ENCODE results near the gene EXOC6B.

EXOC6B gene

GRCh38 chr2:72743481-72743880 is 82.4 kb downstream of the EXOC6B start:
- Mint-ChIP-seq H3K9me3 (no peaks in the 10 kb centered on the region), H3K4me3 (no peak overlapping the region), H3K27me3 (no peaks in the 10 kb centered on the region), H3K4me1 (no peaks in the 10 kb centered on the region), H3K27ac (no peak overlapping the region)
- no peak for ATAC-seq
- DNase-seq, result no peak

GRCh38 chr2:72738096-72738495 is 87.7 kb downstream of the EXOC6B start:
- H3K4me1 Mint-ChIP-seq, result no peaks in the 10 kb centered on the region
- no peak for DNase-seq
- no peak overlapping the region for H3K27ac Mint-ChIP-seq
- ATAC-seq, result no peak
- no peak overlapping the region for H3K4me3 Mint-ChIP-seq
- no peaks in the 10 kb centered on the region for H3K27me3 Mint-ChIP-seq
- no peaks in the 10 kb centered on the region for H3K9me3 Mint-ChIP-seq

- DNase-seq (no peak), ATAC-seq (no peak)
- Mint-ChIP-seq H3K4me1 (no peaks in the 10 kb centered on the region), H3K27me3 (no peaks in the 10 kb centered on the region), H3K9me3 (no peaks in the 10 kb centered on the region), H3K27ac (no peak overlapping the region), H3K4me3 (no peak overlapping the region)
Measured at GRCh38 chr2:72734432-72734831, 91.4 kb downstream of the EXOC6B start.

- H3K27ac Mint-ChIP-seq, result no peak overlapping the region
- H3K9me3 Mint-ChIP-seq, result no peaks in the 10 kb centered on the region
- H3K4me3 Mint-ChIP-seq, result no peak overlapping the region
- DNase-seq (no peak), ATAC-seq (no peak)
- no peaks in the 10 kb centered on the region for H3K4me1 Mint-ChIP-seq
- H3K27me3 Mint-ChIP-seq, result no peaks in the 10 kb centered on the region
Measured at GRCh38 chr2:72731116-72731515, 94.7 kb downstream of the EXOC6B start.

GRCh38 chr2:72727356-72727755 is 98.5 kb downstream of the EXOC6B start:
- ATAC-seq (no peak), DNase-seq (no peak)
- Mint-ChIP-seq H3K27me3 (no peaks in the 10 kb centered on the region), H3K27ac (no peak overlapping the region), H3K9me3 (no peaks in the 10 kb centered on the region), H3K4me3 (no peak overlapping the region), H3K4me1 (no peaks in the 10 kb centered on the region)

GRCh38 chr2:72723769-72724370 is 102.0 kb downstream of the EXOC6B start:
- DNase-seq, result no peak
- no peak overlapping the region for H3K27ac Mint-ChIP-seq

GRCh38 chr2:72722492-72723070 is 103.3 kb downstream of the EXOC6B start:
- Mint-ChIP-seq H3K9me3 (no peaks in the 10 kb centered on the region), H3K27me3 (no peaks in the 10 kb centered on the region), H3K4me1 (no peaks in the 10 kb centered on the region), H3K27ac (no peak overlapping the region), H3K4me3 (no peak overlapping the region)
- DNase-seq (no peak), ATAC-seq (no peak)

More at GRCh38 chr2:72723769-72724370, 102.0 kb downstream of the EXOC6B start:
- no peaks in the 10 kb centered on the region for H3K27me3 Mint-ChIP-seq
- no peaks in the 10 kb centered on the region for H3K9me3 Mint-ChIP-seq
- H3K4me3 Mint-ChIP-seq, result no peak overlapping the region
- H3K4me1 Mint-ChIP-seq, result no peaks in the 10 kb centered on the region
- no peak for ATAC-seq

GRCh38 chr2:72719416-72719815 is 106.4 kb downstream of the EXOC6B start:
- no peak overlapping the region for H3K4me3 Mint-ChIP-seq
- no peaks in the 10 kb centered on the region for H3K4me1 Mint-ChIP-seq
- no peak overlapping the region for H3K27ac Mint-ChIP-seq
- no peak for ATAC-seq
- H3K27me3 Mint-ChIP-seq, result no peaks in the 10 kb centered on the region
- DNase-seq, result no peak
- H3K9me3 Mint-ChIP-seq, result no peaks in the 10 kb centered on the region

GRCh38 chr2:72718876-72719275 is 107.0 kb downstream of the EXOC6B start:
- no peak for ATAC-seq
- Mint-ChIP-seq H3K27me3 (no peaks in the 10 kb centered on the region), H3K9me3 (no peaks in the 10 kb centered on the region), H3K4me1 (no peaks in the 10 kb centered on the region), H3K27ac (no peak overlapping the region), H3K4me3 (no peak overlapping the region)
- no peak for DNase-seq

GRCh38 chr2:72716601-72717000 is 109.2 kb downstream of the EXOC6B start:
- Mint-ChIP-seq H3K4me1 (no peaks in the 10 kb centered on the region), H3K27ac (no peak overlapping the region), H3K27me3 (no peaks in the 10 kb centered on the region), H3K4me3 (no peak overlapping the region), H3K9me3 (no peaks in the 10 kb centered on the region)
- DNase-seq, result no peak
- ATAC-seq, result no peak

GRCh38 chr2:72713857-72714256 is 112.0 kb downstream of the EXOC6B start:
- Mint-ChIP-seq H3K4me1 (no peaks in the 10 kb centered on the region), H3K27ac (no peak overlapping the region), H3K27me3 (no peaks in the 10 kb centered on the region), H3K9me3 (no peaks in the 10 kb centered on the region), H3K4me3 (no peak overlapping the region)
- DNase-seq, result no peak
- no peak for ATAC-seq

GRCh38 chr2:72712977-72713376 is 112.9 kb downstream of the EXOC6B start:
- Mint-ChIP-seq H3K4me1 (no peaks in the 10 kb centered on the region), H3K9me3 (no peaks in the 10 kb centered on the region), H3K27me3 (no peaks in the 10 kb centered on the region), H3K4me3 (no peak overlapping the region), H3K27ac (no peak overlapping the region)
- ATAC-seq (no peak), DNase-seq (no peak)

GRCh38 chr2:72712304-72712703 is 113.5 kb downstream of the EXOC6B start:
- H3K27me3 Mint-ChIP-seq, result no peaks in the 10 kb centered on the region
- H3K4me3 Mint-ChIP-seq, result no peak overlapping the region
- no peaks in the 10 kb centered on the region for H3K9me3 Mint-ChIP-seq
- H3K27ac Mint-ChIP-seq, result no peak overlapping the region
- ATAC-seq (no peak), DNase-seq (no peak)
- no peaks in the 10 kb centered on the region for H3K4me1 Mint-ChIP-seq

GRCh38 chr2:72710418-72711152 is 115.2 kb downstream of the EXOC6B start:
- ATAC-seq (no peak), DNase-seq (no peak)
- H3K27me3 Mint-ChIP-seq, result no peaks in the 10 kb centered on the region
- H3K4me1 Mint-ChIP-seq, result no peaks in the 10 kb centered on the region
- peaks cover 0 to 4% of the 10 kb centered on the region in 2 donors for H3K9me3 Mint-ChIP-seq
- peak overlapping the region in 1 of 2 donors; percentile 50 for H3K27ac Mint-ChIP-seq
- H3K4me3 Mint-ChIP-seq, result no peak overlapping the region

- H3K4me1 Mint-ChIP-seq, result no peaks in the 10 kb centered on the region
- no peak overlapping the region for H3K4me3 Mint-ChIP-seq
- ATAC-seq (no peak), DNase-seq (no peak)
- H3K27me3 Mint-ChIP-seq, result no peaks in the 10 kb centered on the region
- no peak overlapping the region for H3K27ac Mint-ChIP-seq
- H3K9me3 Mint-ChIP-seq, result peaks cover 0 to 8% of the 10 kb centered on the region in 2 donors
Measured at GRCh38 chr2:72708236-72708635, 117.6 kb downstream of the EXOC6B start.

- Mint-ChIP-seq H3K4me1 (no peaks in the 10 kb centered on the region), H3K4me3 (no peak overlapping the region), H3K27ac (no peak overlapping the region), H3K9me3 (no peaks in the 10 kb centered on the region), H3K27me3 (no peaks in the 10 kb centered on the region)
- DNase-seq (no peak), ATAC-seq (no peak)
Measured at GRCh38 chr2:72698300-72698699, 127.5 kb downstream of the EXOC6B start.

Data from stimulated activated naive CD8-positive, alpha-beta T cell treated with anti-CD3 and anti-CD28 coated beads, Interleukin-15, amount 100 ng/mL, for 72 hours (primary cell).